Measurements from ENCODE around the gene FAM174C.

Gene FAM174C

GRCh38 chr19:1275976-1276627 is 772 bp downstream of the FAM174C start:
- DNase-seq = no peak

GRCh38 chr19:1276628-1277022 is 1.3 kb downstream of the FAM174C start:
- no peak for DNase-seq

DNA sequence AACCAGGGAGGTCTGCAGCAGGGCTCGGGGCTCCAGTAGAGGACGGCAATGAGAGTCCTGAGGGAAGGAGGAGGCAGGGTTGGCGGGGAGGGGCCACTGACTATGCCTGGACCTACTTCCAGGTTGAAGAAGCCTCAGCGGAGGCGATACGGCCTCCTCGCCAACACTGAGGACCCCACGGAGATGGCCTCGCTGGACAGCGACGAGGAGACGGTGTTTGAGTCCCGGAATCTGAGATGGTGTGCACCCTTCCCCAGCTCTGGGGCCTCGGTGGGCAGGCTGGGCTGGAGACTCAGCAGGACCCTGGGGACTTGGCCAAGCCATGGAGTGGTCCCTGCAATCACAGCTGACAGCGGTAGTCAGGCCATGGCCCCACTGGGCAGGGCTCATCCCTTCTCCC is 1.7 kb downstream of the FAM174C start:
- no peak for DNase-seq

GRCh38 chr19:1278074-1278473 is 2.7 kb downstream of the FAM174C start:
- no peak for DNase-seq

GRCh38 chr19:1278713-1279660 is 3.7 kb downstream of the FAM174C start:
- no peak for DNase-seq

GRCh38 chr19:1279782-1280341 is 4.5 kb downstream of the FAM174C start:
- peak; percentile 67 for DNase-seq

GRCh38 chr19:1280636-1281568 is 5.6 kb downstream of the FAM174C start:
- DNase-seq = no peak

GRCh38 chr19:1281569-1282287 is 6.4 kb downstream of the FAM174C start:
- DNase-seq = no peak

DNA sequence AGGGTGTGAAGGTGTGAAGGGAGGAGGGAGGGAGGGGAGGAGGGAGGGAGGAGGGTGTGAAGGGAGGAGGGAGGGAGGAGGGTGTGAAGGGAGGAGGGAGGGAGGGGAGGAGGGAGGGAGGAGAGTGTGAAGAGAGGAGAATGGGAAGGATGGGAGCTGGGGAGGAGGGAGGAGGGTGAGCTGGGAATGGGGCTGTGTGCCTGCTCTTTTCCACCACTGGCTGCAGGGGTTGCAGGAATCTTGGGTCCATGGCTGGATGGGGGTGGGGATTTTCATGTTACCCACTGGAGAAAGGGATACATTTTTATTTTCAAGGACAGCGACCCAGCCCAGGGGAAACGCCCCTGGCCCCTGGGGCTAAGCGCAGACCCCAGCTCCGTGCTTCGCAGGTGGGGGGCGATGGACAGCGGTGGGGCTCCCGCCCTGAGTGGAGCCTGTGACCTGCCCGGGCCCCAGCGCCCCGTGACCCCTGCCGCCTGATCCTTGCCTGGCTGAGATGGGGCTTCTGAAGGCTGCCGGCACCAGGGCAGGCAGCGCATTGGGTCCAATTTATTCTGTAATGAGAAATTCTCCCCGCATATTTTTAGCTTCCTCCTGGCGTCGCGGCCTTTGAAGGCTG is 7.4 kb downstream of the FAM174C start:
- no peak for DNase-seq

- DNase-seq = no peak
These were observed 8.0 kb downstream of the FAM174C start for GRCh38 chr19:1283207-1283916.

DNA sequence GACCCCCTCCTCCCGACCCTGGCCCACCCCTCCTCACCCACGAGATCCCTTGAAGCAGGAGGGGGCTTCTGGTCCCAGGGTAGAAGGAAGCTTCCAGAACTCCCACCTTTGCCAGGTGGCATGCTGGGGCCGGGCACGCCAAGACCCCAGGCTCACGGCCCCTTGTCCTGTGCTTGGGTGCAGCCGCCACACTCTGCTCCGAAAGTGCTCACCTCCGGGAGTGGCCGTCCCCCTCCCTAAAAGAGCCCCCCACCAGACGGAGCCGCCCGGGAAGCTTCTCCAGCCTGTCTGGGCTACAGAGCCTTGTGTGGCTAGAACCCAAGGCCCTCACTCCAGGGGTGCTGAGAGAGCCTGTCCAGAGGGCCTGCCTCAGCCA is 8.6 kb downstream of the FAM174C start:
- DNase-seq = no peak

GRCh38 chr19:1284293-1284978 is 9.1 kb downstream of the FAM174C start:
- DNase-seq = no peak

GRCh38 chr19:1284979-1285736 is 9.8 kb downstream of the FAM174C start:
- no peak for DNase-seq

DNA sequence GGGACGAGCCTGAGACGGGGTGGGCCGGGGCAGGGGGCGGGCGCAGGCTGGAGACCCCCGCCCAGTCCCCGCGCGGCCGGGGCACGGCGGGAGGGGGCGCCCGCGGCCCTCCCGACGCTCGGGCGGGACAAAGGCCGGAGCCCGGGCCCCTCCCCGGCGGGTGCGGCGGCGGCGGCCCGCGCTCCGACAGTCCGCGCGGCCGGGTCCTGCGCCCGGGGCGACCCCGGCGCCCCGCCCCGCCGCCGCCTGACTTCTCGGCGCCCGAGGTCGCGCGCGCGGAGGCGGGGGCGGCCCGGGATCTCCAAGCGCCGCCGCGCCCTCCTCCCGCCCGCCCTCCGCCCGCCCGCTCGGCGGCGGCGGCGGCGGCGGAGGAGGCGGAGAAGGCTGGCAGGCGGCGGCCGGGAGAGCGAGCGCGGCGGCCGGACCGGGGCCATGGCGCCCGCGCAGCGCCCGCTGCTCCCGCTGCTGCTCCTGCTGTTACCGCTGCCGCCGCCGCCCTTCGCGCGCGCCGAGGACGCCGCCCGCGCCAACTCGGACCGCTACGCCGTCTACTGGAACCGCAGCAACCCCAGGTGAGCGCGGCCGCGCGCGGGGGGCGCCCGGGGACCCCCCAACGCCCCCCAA is 10.5 kb downstream of the FAM174C start, which contains the start of gene EFNA2:
Gene EFNA2 (plus strand): TSS at position 137 of the 624 bp plus-strand sequence. CDS start 296 bp downstream, at position 433.
- DNase-seq = no peak

DNA sequence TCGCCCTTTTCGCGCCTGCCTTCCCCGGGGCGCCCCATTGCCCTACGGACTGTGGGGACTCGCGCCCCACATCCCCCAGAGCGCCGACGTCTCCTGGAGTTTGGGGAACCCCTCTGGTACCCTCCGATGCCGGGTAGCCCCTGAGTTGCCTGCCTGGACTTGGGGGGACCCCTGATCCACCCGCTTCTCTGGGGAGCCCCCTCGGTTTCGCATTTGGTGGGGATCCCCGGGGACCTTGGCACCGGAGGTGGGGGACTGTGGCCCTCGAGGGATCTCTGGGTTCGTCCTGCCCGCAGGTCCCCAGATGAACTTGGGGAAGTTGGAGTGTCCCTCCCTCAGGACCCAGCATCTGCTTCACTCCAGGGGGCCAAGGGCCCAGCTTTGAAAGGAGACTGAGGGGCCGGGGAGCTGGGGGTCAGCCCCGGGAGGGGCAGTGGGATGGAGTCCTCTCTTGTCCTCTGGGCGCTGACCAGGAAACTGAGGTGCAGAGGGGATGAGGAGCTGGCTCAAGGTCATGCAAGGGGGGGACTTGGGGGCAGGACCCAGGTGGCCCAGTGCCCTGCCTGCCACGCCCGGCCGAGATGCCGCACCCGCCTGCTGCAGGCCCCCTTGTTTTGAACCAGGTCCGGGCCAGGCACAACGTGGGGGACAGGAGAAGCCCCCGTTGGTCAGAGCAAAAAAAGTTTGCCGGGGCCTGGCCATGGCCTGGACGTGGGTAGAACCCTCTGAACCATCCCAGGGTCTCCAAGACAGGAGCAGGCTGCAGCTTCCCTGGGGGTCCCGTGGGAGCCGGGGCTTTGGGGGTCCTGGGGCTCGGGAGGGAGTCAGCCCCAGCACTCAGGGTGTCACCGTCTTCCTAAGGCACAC is 11.4 kb downstream of the FAM174C start:
- no peak for DNase-seq

- DNase-seq = no peak
These were observed 12.3 kb downstream of the FAM174C start for GRCh38 chr19:1287354-1288225.

DNA sequence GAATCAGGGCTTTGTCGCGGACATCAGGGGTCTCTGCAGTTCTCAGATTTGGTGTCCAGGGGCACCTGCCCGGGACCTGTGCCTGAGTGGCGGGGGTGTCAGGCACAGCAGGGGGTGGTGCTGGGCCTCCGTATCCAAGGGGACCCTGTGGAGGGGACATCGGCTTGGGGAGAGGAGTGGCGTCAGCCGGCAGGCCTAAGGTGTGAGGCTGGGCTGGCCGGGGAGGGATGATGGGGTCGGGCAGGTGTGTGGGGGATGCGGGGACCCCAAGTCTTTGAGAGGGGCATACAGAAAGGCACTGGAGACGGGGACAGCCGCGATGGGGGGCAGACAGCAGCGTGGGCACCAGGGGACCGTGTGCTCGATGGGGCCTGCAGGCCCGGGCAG is 12.9 kb downstream of the FAM174C start:
- no peak for DNase-seq
